Inflammatory macrophage treated with lipopolysaccharide for 4 hours (primary cell): ENCODE data around the gene ANKHD1.

Experiments used
- DNase-seq: peaks from one replicate; pipeline ENCODE4 v3.0.0-alpha.2; 2020

Gene ANKHD1

DNA sequence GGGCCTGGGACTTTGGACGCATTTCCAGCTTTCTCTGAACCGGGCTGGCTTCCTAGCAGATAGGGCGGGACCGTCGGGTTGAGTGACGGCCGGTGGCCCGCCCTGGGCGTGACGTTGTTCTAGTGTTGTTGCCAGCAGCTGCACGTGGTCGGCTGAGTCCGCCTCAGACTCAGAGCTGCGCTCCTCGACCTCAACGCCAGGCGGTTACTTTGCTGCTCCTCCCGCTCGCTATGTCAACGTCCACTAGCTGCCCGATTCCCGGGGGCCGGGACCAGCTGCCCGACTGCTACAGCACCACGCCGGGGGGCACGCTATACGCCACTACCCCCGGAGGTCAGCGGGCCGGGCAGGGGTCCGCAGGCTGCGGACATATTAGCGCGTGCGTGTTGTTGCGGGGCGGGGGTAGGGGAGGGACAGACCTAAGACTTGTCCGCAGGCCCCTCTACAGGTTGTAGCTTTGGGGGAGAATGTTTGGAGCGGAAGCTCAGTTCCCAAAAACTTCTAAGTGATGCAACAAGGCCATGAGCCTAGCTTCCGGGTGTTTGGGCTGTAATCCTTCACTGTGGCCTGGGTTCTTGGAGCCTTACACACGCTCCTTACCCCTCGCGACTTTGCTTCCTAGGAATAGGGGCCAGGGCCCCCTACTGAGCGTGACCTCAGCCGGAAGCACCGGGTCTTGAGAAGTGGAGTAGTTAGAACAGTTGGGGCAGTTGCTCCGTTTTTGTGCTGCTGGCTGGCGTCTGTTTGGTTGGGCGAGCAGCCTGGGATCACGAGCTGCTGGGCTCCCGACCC lies 146.1 kb downstream of the ANKHD1 start, which contains the start of gene EIF4EBP3:
EIF4EBP3 (plus strand) TSS at position 155 of the 792 bp plus-strand sequence; CDS start at position 231, 76 bp downstream.
- DNase-seq, result peak; percentile 94

DNA sequence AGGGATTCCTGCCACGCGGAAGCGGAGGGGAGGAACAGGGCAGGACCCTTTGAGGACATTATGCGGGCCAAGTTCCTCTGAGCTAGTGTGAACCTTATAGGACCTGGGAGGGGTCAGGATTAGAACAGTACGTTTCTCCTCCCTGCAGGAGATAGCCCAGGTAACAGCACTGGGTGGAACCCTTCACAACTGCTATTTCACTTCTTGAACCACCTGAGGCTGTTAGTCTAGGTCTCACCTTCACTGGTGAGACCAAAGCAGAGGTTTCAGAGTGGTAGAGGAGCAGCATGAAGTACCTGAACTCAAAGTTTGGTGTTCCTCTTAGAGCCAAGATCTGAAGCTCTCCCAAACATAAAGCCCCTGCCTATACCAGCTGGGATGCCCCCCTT lies 146.7 kb downstream of the ANKHD1 start:
- DNase-seq, result no peak

DNA sequence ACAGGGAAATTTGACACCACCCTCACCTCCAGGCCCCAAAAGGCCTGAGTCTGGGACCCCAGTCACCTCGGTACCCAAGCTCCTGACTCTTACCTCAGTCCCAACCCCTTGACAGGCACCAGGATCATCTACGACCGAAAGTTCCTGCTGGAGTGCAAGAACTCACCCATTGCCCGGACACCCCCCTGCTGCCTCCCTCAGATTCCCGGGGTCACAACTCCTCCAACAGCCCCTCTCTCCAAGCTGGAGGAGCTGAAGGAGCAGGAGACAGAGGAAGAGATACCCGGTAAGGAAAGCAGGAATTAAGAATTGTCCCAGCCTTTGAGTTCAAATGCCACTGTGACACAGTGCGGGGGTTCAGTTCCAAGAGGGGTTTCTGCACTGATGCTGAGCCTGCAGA lies 147.2 kb downstream of the ANKHD1 start:
- no peak for DNase-seq

DNA sequence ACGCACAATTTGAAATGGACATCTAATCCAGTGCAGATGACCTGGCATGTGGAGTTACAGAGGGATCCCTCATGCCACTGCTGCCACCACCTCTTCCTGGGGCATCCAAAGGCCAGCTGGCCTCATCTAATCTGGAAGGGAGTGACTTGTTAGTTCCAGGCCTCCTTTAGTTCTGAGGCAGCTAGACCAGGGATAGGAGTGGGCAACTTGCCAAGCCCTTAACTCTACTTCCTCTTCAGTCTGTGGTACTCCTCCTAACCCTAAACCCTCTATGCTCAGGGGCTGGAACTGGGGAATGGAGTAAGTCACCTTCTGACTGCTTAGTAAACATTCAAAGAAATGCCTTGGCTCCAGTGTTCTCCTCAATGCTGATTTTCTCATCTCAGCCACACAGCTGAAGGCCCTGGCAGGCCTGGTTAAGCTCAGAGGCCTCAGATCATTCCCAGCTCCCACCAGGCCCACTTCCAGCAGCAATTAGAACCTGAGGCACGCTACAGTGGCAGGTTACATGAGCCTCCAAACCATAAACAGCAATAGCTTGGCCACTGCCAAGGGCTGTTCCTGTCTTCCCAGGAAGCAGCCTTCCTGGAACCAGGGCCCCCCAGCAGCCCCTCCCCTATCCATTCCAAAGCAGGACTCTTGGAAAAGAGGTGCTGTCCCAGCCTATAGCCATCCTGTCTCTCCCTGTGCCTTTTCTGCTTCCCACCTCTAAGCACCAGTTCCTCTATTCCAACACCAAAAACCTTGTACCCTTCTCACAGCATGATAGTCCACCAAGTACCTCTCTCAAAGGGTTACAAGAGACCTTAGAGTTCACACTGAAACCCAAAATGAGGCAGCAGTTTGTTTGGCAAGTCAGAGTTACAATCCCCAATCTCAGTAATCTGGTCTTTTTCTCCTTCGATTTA lies 147.9 kb downstream of the ANKHD1 start:
- DNase-seq, result peak; percentile 69

DNA sequence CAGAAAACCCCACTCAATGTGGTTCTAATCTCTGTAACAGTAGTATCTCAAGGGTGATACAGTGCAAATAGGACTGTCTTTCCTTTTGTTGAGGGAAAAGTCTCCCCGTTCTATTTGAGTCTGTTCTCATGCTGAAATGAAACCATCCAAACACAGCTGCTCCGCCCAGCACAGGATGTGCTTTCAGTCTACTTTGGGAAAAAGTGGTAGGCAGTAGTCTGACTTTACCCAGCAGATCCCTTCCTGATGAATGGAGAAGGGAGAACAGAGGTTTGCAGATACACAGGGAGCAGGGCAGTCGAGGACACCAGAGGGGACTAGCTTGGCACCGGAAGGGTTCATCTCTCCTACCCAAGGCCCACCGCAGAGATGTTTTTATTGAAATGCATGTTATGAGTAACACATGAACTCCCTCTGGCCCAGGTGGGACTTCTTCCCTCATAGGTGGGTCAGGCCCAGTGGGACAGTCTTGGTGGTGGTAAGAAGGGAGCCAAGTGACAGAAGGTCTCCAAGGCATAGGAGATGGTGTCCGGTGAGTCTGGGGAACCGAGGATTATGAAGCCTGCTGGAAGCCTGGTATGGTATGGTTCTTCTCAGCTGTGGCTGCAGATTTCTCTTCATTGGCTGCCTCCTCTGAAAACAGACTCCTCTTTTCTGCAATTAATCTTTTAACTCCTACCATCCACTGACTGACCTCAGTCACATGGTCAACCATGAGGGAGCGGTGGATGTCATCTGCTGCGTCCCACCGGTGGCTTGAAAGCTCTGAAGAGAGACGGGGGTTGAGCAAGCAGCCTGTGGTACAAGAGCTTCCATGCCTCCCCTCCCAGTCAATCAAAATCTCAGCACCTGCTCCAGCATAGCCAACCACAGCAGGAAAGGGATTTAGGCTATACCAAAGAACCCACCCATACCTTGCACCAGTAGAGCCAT lies 148.8 kb downstream of the ANKHD1 start:
- no peak for DNase-seq

DNA sequence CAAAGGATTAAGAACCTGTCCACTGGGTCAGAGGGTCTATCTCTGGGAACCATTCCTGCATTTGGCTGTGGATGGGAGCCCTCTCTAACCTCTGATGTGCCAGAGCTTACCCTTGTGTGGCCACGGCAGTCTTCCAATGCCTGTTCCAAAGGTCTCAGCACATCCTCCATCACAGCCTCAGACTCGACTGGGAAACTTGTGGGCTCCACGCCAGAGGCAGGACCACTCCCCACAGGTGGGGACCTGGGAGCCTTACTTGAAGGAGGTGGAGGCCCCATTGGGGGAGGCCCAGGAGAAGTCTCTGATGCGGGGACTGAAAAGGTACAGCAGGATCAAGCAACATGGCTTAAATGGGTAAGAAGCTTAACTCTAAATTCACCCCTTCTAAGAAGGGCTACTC lies 150.2 kb downstream of the ANKHD1 start:
- no peak for DNase-seq

DNA sequence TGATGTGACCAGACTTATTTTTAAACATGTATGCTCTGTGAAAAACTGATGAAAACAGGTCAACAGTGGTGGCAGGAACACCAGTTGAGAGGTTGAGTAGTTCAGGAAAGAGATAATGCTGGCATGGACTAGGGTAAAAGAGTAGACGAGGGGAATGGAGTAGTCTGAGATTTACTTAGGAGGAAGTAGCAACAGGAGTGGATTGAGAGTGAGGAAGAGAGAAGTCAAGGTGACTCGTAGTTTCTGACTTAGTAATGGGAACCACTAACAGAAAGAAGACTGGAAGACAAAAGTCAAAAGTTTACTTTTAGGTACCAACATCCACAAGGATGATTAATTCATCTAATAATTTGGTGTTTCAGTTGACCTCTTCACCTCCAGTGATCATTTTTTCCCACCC lies 152.0 kb downstream of the ANKHD1 start:
- DNase-seq, result peak; percentile 58

DNA sequence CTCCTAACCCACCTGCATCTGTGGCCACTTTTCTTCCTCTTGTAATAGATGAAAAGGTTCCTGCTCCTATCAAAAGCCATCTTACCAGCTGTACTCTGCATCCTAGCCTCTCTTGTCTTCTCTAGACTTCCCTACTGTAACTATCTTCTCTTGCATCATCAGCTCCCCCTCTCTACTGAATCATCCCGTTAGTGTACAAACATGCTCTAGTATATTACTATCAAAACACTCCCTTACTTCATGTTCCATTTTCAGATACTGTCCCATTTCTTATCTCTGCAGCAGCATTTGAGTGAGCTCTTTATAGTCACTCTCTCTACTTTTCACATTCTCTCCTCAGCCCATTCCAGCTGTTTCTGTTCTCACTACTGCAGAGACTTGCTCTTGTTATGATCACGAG lies 152.8 kb downstream of the ANKHD1 start:
- peak; percentile 66 for DNase-seq

DNA sequence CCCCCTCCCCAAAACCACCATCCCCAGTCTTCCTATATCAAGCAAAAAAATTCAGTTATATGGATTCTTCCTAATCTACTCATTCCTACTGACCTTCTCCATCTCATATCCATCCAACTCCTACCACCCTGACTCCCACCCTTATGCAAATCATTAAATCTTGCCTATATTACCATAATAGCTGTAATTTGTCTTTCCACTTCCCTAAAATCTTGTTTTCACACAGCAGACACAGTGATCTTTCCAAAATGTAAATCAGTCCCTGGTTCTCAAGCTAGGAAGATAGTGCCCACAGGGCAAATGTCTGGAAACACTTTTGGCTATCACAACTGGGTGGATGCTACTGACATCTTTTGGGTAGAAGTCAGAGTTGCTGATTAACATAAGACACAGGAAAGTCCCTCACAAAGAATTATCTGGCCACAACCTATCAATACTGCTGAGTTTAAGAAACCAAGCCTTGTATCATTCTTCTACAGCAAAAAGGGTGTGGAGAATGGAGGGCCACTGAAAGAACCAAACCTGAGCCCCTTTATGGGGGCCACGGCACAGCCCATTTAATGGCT lies 154.2 kb downstream of the ANKHD1 start:
- DNase-seq, result peak; percentile 48

DNA sequence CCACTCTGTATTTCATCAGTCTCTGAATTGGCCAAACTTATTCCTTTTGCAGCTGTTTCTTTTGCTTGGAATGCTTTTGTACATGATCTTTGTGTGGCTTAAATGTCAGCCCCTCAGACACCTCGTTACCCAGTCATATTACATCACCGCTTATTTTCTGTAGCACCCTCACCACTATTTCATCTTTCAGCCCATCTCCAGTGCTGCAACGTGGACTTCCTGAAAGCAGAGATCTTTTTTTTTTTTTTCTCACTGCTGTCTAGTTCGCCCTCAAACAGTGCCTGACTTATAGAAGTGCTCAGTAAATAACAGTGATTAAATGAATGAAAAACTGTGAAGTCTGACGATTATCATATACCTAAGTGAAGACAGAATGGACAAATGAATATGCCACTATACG lies 154.8 kb downstream of the ANKHD1 start:
- peak; percentile 66 for DNase-seq

DNA sequence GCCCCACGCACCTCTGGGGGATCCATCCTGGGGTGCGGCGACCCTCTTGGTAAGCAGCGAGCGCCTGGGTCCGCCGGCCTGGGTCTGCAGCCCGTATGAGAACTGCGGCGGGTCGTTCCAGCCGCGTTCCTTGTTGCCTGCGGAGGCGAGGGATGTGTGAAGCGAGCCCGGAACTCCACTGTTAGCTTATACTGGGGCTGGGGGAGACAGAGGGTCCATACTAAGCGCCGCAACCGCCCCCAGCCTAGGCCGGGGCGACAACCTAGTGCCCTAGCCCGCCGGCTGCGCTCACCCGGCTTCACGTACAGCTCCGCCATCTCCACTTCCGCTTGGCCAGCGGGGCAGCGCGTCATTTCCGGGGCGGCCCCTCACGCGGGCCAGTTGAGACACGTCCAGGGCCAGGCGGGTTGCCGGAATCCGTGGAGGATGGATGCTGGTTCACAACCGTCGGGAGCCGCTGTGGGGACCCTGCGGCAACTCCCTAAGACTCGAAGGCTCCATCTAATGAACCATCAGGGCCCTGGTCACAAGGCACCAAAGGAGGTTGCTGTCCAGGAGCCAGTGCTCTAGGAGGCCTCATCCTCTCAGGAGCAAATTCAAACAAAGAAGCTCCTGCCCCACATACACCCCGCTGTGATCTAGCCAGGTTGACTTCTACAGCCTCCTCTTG lies 155.6 kb downstream of the ANKHD1 start, which contains the start of gene SRA1:
SRA1 (minus strand) TSS at position 338 of the 670 bp plus-strand sequence; CDS start at position 317, 21 bp downstream.
- peak; percentile 95 for DNase-seq

DNA sequence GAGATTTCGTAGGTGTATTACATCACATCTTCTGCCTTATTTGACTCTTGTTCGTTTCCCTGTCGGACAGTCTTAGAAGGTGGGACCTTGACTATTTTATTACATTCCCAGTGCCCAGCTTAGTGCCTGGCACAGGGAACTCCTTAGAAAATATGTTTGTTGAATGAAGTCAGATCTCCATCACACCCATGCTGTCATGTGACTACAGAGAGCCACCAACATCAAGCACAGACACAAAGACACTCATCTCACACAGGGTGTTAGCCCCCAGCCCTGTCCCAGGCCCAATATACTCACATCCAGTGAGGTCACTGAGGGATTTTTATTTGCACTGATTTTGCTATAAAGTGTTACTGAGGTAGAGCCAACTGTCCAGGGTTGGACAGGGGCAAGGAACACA lies 156.3 kb downstream of the ANKHD1 start:
- DNase-seq, result no peak

DNA sequence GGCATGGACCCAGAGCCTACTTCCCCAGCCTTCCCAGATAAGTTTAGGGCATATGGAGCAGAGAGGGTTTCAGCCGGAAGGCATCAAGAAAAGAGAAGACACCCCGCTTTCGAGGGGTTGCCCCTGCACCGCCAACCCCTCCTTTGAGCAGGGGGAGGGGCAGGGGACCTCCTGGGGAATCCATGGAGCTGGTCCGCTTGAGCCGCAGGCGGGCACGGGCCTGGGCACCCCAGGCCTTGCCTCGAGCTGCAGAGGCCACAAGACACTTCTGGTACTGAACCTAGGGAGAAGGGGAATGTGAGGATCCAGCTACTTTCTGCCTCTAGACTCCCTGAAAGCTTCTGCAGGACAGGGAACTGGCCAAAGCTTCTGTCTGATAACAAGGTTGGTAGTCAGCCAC lies 156.9 kb downstream of the ANKHD1 start:
- no peak for DNase-seq

DNA sequence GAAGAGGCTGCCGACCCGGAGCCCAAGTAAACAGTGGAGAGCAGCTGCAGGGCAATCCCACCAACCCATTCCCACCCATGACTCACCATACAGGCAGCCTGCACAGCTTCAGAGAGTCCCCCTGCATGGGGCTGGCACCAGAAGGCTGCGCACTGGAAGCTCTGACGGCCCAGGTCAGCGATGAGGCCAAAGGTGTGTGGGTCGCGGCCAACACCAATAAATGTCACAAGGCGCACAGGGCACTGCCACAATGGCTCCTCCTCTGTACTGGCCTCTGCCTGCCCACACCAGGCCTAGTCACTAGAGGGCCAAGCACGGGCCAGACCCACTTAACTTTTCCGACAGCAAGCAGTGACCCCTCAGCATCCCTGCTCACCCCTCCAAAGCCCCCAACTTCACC lies 158.6 kb downstream of the ANKHD1 start:
- no peak for DNase-seq

DNA sequence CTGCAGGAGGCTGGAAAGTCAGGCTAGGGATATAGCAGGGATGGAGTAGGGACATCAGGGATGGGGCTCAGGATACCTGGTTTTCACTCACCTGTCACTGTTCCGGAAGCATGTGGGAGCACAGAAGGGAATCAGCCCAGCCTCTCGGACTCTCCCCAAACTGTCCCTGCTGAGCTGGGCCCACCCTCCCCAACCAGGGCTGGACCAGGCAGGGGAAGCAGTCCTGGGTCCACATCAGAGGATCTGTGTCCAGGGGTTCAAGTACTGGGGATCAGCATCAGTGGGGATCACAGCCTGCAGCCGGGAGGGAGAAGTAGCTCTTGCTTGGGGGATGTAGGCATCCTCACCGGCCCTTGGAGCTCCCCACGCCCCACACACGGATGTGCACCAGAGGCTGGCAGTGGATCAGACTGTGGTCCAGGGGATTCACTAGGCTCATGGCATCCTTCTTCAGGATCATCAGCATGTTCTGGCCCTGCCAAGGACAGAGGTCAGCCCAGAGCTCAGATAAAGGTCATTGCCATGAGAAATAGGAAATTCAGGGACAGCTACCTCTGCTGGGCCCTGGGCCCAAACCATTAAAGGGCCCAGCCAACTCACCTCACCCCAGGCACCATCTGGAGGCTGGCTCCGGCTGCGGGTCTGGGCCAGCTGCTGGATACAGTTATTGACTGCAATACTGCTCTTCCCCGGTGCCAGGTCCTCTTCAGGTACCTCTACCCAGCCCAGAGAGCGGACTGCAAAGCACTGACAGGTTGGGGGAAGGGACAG lies 160.3 kb downstream of the ANKHD1 start:
- no peak for DNase-seq

DNA sequence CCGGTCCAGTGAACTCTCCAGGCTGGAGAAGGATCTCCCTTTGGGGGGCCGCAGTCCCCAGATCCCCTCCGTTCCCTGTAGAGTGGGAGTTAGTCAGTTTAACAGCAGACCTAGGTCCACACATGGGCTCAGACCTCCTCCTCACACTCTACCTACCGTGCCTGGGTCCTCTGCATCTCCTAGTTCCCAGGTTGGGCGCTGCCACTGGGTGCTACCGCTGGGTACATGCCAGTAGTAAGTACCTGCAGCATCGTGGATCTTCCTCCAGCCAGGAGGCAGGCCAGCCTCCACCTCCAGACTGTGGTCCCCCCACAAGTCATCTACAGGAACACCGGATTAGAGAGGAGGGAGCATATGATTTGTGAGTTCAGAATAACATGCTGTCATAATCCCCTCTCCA lies 162.0 kb downstream of the ANKHD1 start:
- DNase-seq, result no peak

DNA sequence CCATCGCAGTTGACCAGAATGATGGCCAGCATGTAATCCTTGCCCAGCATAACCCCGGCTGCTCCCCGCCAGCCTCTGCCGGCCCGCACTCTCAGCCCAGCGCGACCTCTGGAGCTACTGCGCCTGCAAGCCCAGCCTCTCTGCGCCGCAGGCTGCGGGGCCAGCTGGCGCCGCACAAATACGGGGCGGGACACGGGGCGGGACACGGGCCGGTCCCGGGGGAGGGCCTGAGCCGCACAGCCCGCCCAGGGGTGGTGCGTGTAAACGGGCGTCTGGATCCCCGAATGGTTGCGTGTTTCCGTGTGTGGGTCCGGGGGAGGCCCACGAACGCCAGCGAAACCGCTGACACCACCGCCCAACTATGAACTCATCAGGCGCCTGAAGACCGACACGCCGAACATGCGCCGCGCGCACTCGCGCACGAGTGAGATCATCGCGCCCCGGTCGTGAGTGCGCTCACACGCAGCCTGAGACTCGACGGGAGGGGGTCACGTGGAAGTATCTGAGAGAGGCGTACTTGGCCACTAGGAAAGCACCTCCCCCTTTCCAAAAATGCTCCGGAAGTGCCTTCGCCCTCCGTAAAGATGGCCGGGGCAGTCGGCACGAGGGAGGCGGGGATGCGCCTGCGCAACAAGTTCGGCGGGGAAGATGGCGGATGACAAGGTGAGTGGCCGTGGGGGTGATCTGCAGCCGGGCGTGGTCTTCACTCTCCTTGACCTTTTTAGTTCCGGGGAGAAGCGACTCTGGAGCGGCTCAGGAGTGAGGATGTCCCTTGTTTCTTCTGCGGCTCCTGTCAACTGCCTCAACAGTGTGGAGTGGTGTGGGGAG lies 162.8 kb downstream of the ANKHD1 start, which contains the start of the genes APBB3 and SLC35A4:
APBB3 (minus strand) TSS at position 403 of the 828 bp plus-strand sequence; CDS start at position 50, 353 bp downstream.
SLC35A4 (plus strand) TSS at position 633 of the 828 bp plus-strand sequence. CDS start 2,342 bp downstream, outside the sequence.
- DNase-seq, result peak; percentile 100

DNA sequence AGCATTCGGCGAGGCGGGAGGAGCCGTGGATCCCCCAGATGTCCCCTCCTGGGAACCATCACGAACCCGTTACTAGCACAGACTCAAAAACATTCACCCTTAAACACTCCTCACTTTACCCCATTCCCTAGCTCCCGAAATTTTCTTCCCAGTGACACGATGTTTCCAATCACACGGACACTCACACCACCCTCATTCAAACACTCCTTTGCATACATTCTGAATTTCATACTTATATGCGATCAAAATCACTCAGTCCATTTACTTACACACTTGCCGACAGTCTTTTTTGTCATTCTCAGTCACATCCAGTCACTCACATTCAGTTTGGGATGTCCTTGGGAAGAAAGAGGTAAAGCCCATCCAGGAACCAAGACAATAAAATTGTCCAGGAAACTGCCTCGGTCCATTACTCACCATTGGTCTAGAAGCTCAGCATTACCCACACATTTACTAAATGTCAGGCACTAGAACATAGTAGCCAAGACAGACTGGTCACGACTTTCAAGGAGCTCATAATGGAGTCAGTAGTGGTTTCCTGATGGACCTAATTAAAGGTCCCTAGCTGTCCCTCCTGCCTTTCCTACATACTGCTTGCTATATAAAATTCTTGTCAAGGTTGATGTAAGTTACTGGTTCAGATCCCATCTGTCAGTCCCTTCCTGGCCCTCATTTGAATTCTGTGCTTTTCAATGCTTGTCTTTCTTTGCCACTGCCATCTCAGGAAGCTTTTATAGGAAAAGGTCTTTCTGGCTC lies 163.6 kb downstream of the ANKHD1 start:
- no peak for DNase-seq

DNA sequence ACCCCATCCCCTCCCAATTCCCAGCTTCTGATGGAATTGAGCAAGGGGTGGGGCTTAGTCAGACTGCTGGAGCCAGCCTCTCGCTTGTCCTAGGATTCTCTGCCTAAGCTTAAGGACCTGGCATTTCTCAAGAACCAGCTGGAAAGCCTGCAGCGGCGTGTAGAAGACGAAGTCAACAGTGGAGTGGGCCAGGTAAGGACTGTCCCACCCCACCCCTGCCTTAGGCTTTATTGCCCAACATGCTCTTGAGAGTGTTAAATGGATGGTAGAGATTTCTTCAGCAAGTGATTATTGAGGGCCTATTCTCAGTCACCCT lies 164.1 kb downstream of the ANKHD1 start:
- DNase-seq, result no peak
